Suprapubic skin (tissue), 4 donors: Measurements from ENCODE around the gene COL23A1. TPM values are rescaled to one million over a fixed set of nuclear protein-coding genes. Genes with fewer than 3 reads are reported as not detected.

Experiments used
- DNase-seq, 2 donors: peaks; one replicate each; pipeline ENCODE4 v3.0.0-alpha.2; 2019; ENCODE audit warnings: low spot score in 2 of 2
- H3K27ac ChIP-seq: fragments of 200-600 bp; sonication (generic); one replicate; pipeline ENCODE4 v1.5.1; 2019
- H3K27me3 ChIP-seq: fragments of 200-600 bp; sonication (generic); one replicate; pipeline ENCODE4 v1.5.1; 2019
- H3K36me3 ChIP-seq: fragments of 200-600 bp; sonication (generic); one replicate; pipeline ENCODE4 v1.5.1; 2019
- H3K4me1 ChIP-seq: fragments of 200-600 bp; sonication (generic); one replicate; pipeline ENCODE4 v1.5.1; 2019
- H3K4me3 ChIP-seq: fragments of 200-600 bp; sonication (generic); one replicate; pipeline ENCODE4 v1.5.1; 2019; ENCODE audit warnings: mild to moderate bottlenecking
- H3K9me3 ChIP-seq: fragments of 200-600 bp; sonication (generic); one replicate; pipeline ENCODE4 v1.5.1; 2019
- CTCF ChIP-seq, 2 donors: fragments of 200-600 bp in 1 of 2; fragments of 450-650 bp in 1 of 2; sonication (generic) in 1 of 2; IDR thresholded peaks; one replicate each; pipeline ENCODE4 v1.5.1; 2016 to 2019; ENCODE audit warnings: antibody characterized with exemption in 2 of 2, mild to moderate bottlenecking in 1 of 2, moderate library complexity in 1 of 2
- EP300 ChIP-seq: sonication (generic); formaldehyde crosslinking; IDR thresholded peaks from one replicate; pipeline ENCODE4 v1.6.1; 2017; ENCODE audit warnings: antibody characterized with exemption
- POLR2A ChIP-seq, 2 donors: fragments of 450-650 bp; IDR thresholded peaks; one replicate each; pipeline ENCODE4 v1.6.1; 2017; ENCODE audit warnings: antibody characterized with exemption in 2 of 2, mild to moderate bottlenecking in 2 of 2, moderate library complexity in 2 of 2
- POLR2AphosphoS5 ChIP-seq, 3 donors: sonication (generic); formaldehyde crosslinking; IDR thresholded peaks; one replicate each; pipeline ENCODE4 v1.6.1; 2017; ENCODE audit warnings: antibody characterized with exemption in 3 of 3
- WGBS: methylation state at CpG from one replicate; pipeline ENCODE4 v1.1.5; 2018; 5-methylcytosine and 5-hydroxymethylcytosine counted together
- total RNA-seq, 4 donors: library from RNA; depleted of rRNA; stranded (reverse); fragments of >200 nt; gene quantifications; one replicate each; pipeline ENCODE4 v1.1.0, GENCODE V29; 2016

Gene COL23A1
- total RNA-seq, 4 donors from 2014 or later, result 1.6 to 4.4 (median 3.4) TPM

DNA sequence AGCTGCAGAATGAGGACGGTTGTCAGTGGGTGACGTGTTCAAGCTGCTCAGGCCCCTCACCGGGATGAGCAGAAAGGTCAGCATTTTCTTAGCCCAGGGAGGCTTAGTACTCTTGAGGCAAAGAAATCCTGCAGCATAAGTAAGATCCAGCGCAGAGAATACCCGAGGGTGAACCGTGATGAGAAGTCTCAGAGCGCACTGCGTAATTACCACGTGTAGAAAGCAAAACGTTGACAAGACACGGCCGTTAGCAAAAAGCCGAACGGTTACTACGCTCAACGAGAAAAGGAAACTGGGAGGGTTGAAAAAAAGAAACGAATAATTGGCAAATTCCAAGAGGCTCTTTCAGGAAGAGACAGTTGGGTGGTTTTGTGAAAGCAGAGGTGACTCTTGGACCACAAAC, 104.0 kb downstream of the COL23A1 start:
- Histone ChIP-seq H3K4me1 (no peaks in the 10 kb centered on the region), H3K36me3 (no peaks in the 10 kb centered on the region), H3K27me3 (no peaks in the 10 kb centered on the region), H3K4me3 (no peak overlapping the region), H3K27ac (no peak overlapping the region), H3K9me3 (no peaks in the 10 kb centered on the region)
- no peak for TF ChIP-seq POLR2A (IDR thresholded peaks at IDR 0.05)
- no peak for TF ChIP-seq POLR2AphosphoS5 (IDR thresholded peaks at IDR 0.05)
- WGBS, result 75% methylated on average over 17 of the region's 17 CpGs
- DNase-seq, result peak in 1 of 2 donors; percentile 3

- TF ChIP-seq EP300, result no peak
- no peak for TF ChIP-seq POLR2AphosphoS5 (IDR thresholded peaks at IDR 0.05)
- TF ChIP-seq CTCF (IDR thresholded peaks at IDR 0.05), result no peak
- TF ChIP-seq POLR2A (IDR thresholded peaks at IDR 0.05), result no peak
- no peaks in the 10 kb centered on the region for H3K9me3 ChIP-seq
- DNase-seq, result peak in 1 of 2 donors; percentile 56
- no peak overlapping the region for H3K27ac ChIP-seq
- H3K36me3 ChIP-seq, result no peaks in the 10 kb centered on the region
- no peaks in the 10 kb centered on the region for H3K27me3 ChIP-seq
- WGBS, result 46% methylated on average over 9 of the region's 9 CpGs
- H3K4me3 ChIP-seq, result no peak overlapping the region
- H3K4me1 ChIP-seq, result peaks cover 4% of the 10 kb centered on the region
Measured at GRCh38 chr5:178483620-178484019, 106.6 kb downstream of the COL23A1 start.

DNA sequence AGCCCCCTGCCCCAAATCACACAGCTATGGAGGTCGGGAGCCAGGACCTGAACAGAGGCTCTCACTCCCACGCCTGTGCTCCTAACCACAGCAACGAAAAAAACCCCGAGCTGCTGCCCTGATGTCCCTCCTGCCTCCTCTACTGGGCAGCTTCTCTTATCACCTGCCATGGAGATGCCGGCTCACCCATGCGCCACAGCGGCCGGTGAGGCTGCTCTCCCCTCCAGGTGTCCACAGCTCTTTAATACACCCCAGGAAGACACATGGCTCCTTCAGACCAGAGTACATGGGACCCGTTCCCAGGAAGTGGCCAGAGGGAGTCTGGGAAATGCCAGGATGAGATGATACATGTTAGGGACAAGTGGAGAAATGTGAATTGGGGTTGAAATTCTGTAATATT, 110.9 kb downstream of the COL23A1 start:
- no peaks in the 10 kb centered on the region for H3K27me3 ChIP-seq
- 95% methylated on average over 9 of the region's 9 CpGs for WGBS
- TF ChIP-seq EP300 (no peak), POLR2AphosphoS5 (IDR thresholded peaks at IDR 0.05) (no peak), CTCF (IDR thresholded peaks at IDR 0.05) (no peak), POLR2A (IDR thresholded peaks at IDR 0.05) (no peak)

GRCh38 chr5:178478370-178478769, 111.8 kb downstream of the COL23A1 start:
- TF ChIP-seq EP300 (no peak), CTCF (IDR thresholded peaks at IDR 0.05) (no peak), POLR2A (IDR thresholded peaks at IDR 0.05) (no peak), POLR2AphosphoS5 (IDR thresholded peaks at IDR 0.05) (no peak)
- Histone ChIP-seq H3K36me3 (no peaks in the 10 kb centered on the region), H3K4me3 (peak overlapping the region; percentile 7), H3K9me3 (no peaks in the 10 kb centered on the region), H3K27me3 (no peaks in the 10 kb centered on the region), H3K27ac (peak overlapping the region; percentile 76), H3K4me1 (peaks cover 33% of the 10 kb centered on the region)
- 23% methylated on average over 5 of the region's 5 CpGs for WGBS
- no peak for DNase-seq

More for the DNA sequence above, 110.9 kb downstream of the COL23A1 start:
- H3K27ac ChIP-seq, result no peak overlapping the region
- H3K9me3 ChIP-seq, result no peaks in the 10 kb centered on the region
- no peak overlapping the region for H3K4me3 ChIP-seq
- peaks cover 30% of the 10 kb centered on the region for H3K4me1 ChIP-seq
- H3K36me3 ChIP-seq, result no peaks in the 10 kb centered on the region
- DNase-seq, result peak in 1 of 2 donors; percentile 31

DNA sequence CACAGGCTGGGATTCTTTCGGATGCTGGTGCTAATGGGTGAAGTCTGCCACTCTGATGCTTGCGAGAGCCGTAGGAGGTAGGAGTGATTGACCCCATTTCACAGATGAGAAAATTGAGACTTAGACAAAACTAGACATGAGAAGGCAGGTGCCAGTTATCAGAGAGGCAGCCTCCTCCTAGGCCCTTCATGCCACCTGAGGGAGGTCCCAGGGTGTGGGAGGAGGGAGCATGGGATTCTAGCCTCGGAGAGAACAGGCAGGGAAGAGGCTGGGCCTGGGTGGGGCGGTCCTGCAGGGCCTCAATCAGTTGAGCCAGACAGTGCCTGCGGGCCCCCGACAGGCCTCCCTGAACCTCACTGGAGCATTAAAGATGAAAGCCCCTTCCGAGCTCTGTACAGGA, 112.4 kb downstream of the COL23A1 start:
- H3K9me3 ChIP-seq, result no peaks in the 10 kb centered on the region
- peak overlapping the region; percentile 76 for H3K27ac ChIP-seq

More for the DNA sequence above, 112.4 kb downstream of the COL23A1 start:
- Histone ChIP-seq H3K4me3 (peak overlapping the region; percentile 7), H3K36me3 (no peaks in the 10 kb centered on the region), H3K4me1 (peaks cover 33% of the 10 kb centered on the region), H3K27me3 (no peaks in the 10 kb centered on the region)
- TF ChIP-seq POLR2AphosphoS5 (IDR thresholded peaks at IDR 0.05) (no peak), CTCF (IDR thresholded peaks at IDR 0.05) (no peak), EP300 (no peak), POLR2A (IDR thresholded peaks at IDR 0.05) (no peak)
- 30% methylated on average over 8 of the region's 8 CpGs for WGBS
- DNase-seq, result no peak
